ENCODE data around the gene BCO2.

DNA sequence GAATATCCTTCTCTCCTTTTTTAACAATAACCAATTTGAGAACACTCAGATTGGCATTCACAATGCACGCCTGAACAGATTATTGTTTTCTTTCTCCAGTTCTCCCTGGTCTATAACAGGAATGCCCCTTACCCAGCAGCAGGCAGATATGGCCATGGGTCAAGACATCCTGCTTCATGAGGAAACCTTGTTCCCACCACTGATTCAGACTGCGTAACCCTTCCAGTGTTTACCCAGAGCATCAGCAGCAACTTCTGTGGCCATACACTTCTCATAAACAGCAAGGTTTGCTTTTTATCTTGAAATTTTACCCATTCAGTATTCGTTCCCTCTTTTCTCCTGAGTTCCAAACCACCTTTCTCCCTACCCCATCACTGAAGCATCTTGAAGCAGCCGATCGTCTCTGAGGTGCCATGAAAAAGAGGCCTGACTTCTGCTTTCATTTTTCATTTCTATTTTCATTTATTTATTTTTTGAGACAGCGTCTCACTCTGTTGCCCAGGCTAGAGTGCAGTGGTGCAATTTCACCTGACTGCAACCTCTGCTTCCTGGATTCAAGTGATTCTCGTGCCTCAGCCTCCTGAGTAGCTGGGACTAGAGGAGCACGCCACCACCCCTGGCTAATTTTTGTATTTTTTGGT lies 60.6 kb downstream of the BCO2 start:
- TF ChIP-seq, protein P1, sequence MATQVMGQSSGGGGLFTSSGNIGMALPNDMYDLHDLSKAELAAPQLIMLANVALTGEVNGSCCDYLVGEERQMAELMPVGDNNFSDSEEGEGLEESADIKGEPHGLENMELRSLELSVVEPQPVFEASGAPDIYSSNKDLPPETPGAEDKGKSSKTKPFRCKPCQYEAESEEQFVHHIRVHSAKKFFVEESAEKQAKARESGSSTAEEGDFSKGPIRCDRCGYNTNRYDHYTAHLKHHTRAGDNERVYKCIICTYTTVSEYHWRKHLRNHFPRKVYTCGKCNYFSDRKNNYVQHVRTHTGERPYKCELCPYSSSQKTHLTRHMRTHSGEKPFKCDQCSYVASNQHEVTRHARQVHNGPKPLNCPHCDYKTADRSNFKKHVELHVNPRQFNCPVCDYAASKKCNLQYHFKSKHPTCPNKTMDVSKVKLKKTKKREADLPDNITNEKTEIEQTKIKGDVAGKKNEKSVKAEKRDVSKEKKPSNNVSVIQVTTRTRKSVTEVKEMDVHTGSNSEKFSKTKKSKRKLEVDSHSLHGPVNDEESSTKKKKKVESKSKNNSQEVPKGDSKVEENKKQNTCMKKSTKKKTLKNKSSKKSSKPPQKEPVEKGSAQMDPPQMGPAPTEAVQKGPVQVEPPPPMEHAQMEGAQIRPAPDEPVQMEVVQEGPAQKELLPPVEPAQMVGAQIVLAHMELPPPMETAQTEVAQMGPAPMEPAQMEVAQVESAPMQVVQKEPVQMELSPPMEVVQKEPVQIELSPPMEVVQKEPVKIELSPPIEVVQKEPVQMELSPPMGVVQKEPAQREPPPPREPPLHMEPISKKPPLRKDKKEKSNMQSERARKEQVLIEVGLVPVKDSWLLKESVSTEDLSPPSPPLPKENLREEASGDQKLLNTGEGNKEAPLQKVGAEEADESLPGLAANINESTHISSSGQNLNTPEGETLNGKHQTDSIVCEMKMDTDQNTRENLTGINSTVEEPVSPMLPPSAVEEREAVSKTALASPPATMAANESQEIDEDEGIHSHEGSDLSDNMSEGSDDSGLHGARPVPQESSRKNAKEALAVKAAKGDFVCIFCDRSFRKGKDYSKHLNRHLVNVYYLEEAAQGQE (IDR thresholded peaks at IDR 0.05; ENCODE audit: insufficient read depth in 1 of 2, low read depth in 2 of 2, low read length in 2 of 2): no peak
- TF ChIP-seq POLR2AphosphoS5 (IDR thresholded peaks at IDR 0.05; ENCODE audit: low read depth, low read length): no peak

Measured in PFSK-1 (cell line).